NCI-H774 (cell line): ENCODE results near the gene CARD11.
"Not testable (repeated sequence)": the region's sequence is repeated elsewhere in the genome, so short reads cannot be mapped to it uniquely, and the experiment has no call there.

Experiments
- DNase-seq: peaks from one replicate; lab custom pipeline; 2025; lab: John Stamatoyannopoulos, UW

The CARD11 gene

DNA sequence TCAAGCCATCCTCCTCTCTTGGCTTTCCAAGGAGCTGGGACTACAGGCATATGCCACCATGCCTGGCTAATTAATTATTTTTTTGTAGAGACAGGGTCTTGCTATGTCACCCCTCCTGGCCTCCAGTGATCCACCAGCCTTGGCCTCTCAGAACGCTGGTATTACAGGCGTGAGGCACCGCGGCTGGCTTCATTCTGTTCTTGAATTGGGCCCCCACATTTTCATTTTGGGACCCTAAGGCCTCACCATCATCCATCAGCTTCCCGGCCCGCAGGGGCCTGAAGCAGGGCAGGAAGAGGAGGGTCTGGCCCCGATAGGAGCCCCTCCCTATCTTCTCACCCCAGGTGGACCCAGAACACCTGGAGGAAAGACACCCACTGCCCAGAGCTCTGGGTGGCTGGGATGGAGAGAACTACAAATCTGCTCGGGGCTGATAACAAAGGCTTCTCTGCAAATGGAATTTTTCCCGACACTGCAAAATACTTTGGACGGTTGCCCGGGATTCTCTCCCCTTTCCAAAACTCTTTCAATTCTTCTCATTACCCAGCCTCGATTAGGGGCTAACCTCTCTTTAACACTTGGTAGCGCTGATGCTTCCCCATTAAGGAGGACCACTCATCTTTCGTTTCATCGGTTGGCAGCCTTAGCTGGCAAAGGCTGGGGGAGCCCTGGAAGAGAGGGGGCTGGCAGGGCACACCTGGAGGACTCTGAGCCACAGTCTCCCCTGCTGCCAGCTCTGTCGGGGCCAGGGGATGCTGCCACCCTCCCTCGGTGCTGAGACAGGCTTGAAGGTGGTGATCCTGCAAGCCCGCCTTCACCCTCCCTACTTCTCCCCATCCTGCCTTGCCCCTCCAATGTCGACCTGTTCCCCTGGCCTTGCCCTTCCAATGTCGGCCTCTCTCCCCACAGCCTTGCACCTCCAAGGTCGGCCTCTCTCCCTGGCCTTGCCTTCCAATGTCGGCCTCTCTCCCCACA is 118.5 kb downstream of the CARD11 start:
- no peak for DNase-seq

DNA sequence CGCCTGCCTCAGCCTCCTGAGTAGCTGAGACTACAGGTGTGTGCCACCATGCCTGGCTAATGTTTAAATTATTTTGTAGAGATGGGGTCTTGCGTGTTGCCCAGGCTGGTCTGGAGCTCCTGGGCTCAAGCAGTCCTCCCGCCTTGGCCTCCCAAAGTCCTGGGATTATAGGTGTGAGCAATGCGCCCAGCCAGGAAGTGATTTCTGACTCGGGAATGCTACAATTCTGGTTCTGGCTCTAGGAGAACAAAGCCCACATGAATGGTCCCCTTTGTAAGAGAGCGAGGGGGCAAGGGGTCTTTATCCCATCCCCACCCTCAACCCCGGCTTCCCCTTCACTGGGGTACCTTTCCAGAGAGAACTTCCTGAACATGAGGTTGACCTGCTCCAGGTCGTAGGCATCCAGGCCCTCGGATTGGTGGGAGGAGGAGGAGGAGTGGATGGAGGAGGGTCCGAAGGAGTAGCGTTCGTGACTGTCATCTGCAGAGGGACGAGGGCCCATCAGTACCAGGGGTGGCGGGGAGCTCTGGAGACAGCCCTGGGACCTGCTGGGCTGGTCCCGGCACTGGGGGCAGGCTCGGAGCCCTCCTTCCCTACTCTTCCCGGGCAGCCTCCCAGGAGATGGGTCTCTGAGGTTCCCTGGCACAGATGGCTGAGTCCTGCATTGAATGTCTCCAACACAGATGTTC is 119.6 kb downstream of the CARD11 start:
- no peak for DNase-seq

DNA sequence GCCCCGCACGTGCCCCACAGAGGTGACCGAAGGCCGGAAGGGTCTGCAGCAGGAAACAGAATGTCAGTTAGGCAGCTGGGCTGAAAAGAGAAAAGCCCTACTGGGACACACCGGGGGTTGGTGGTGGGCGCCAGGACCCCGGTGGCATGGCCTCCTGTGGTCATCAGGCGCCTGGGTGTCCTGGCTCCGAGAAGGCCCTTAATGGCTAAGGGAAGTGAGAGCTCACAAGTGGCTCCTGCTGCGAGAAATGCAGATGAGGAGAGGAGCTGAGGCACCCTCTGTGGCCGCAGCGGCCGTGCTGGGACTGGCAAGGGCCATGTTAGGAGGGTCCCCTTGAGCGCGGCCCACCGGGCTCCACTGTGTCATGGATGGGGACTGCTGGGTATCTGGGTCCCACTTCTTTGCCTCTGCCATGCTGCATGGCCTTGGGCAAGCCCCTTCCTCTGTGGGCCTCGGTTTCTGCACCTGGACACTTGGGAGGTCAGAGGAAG is 120.3 kb downstream of the CARD11 start:
- DNase-seq = no peak

DNA sequence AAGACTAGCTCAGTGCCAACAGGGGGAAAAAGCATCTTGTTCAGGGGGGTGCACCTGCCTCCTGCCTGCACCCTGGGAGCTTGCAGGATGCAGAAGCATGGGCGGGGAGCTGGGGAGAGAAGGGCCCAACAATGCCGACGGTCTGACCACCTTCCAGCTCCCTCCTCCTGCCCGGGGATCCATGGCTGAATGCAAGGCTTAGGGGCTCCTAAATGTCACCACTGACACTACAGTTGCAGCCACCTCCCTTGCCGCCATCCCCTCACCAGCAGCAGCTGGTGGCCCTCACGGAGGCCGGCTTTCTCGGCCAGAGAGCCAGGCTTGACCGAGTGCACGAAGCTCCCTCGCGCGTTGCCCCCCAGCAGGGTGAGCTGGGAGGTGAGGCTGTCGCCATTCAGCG is 120.8 kb downstream of the CARD11 start:
- no peak for DNase-seq

DNA sequence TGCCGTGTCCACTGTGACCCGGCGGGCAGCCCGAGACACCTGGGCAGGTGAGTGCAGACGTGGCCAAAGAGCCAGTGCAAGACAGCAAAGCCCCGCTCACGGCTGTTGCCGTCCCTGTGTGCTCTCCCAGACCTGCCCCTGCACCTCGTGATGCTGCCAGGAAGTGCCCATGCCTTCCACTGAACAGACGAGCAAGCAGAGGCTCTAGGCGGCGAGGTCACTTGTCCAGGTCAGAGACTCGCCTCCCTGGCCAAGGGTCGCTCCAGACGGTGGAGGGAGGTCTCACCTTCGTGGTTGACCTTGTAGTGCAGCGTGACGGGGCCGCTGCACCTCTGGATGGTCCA is 121.3 kb downstream of the CARD11 start:
- DNase-seq = no peak

DNA sequence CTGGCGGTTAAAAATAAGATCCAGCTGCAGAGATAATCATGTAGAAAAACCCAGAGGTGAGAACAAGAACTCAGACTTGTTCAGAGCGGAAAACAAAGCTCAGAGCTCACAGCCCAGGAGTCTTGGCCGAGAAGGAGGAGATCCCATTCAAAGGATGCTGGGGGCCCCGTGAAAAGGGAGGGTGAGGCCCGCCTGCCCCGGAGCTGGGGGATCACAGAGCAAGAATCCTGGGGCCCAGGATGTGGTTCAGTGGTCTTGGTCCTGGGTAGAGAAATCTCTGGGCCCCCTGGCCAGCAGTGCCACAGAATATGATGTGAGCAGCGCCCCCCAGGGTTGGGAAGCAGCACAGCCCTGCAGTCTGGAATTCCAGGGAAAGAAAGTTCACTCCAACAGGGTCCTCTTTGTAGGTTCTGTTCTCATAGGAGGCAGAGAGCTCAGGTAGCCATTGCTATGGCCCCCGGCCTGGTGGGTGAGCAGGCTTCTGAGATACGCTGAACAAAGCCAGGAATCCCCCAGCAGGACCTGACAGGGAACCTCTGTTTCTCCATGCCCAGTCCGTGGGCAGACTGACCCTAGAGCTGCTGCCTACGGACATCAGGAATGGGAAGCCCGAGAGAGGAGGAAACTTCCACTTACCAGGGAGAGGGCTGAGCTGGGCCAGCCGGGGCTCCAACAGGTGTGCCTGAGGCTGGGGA is 121.9 kb downstream of the CARD11 start:
- no peak for DNase-seq

DNA sequence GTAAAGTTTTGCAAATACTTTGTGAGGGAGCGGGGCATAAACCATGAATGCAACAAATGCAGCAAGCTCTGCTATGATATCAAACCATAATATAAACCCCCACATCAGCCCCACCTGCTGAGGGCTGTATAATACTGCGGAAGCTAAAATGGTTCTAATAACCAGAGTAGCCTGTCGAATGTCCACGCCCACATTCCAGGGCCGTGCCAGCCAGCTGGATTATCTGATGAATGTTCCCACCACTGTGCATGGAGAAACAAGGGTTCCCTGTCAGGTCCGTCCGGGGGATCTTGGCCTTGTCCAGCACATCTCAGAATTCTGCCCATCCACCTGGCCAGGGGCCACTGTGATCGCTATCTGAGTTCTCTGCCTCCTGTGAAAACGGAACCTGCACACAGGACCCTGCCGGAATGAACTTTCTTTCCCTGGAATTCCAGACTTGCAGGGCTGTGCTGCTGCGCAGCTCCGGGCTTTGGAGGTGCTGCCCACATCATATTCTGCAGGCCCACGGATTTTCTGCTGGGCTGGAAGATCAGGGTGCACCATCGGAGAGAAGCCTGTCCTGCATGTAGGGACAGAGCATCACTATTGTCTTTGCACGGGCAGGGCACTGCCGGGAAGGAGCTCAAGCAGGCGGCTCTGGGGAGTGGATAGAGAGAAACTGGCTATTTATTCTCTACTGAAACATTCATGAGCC is 122.6 kb downstream of the CARD11 start:
- no peak for DNase-seq

DNA sequence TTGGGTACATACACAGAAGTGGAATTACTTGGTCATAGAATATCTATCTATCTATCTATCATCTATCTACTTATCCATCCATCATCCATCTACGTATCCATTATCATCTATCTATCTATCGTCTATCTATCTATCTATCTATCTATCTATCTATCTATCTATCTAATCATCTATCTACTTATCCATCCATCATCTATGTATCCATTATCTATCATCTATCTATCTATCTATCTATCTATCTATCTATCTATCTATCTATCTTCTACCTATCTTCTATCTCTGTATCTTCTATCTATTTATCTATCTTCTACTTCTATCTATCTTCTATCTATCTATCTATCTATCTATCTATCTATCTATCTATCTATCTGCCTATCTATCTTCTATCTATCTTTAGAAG is 123.2 kb downstream of the CARD11 start:
- DNase-seq = not testable (repeated sequence)

DNA sequence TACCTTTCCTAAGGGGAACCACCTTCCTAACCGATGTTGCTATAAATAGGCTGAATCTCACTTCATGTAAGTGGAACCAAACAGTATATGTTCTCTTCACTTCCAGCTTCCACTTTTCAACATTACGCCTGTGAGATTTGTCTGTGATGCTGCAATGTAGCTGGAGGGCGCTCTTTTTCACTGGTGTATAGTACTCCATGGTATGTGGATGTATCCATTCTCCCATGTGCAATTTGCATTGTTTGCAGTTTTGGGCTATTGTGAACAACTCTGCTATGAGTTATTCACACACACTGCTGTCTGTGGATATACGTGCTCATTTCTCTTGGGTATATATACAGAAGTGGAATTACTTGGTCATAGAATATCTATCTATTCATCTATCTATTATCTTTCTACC is 123.6 kb downstream of the CARD11 start:
- DNase-seq = no peak

DNA sequence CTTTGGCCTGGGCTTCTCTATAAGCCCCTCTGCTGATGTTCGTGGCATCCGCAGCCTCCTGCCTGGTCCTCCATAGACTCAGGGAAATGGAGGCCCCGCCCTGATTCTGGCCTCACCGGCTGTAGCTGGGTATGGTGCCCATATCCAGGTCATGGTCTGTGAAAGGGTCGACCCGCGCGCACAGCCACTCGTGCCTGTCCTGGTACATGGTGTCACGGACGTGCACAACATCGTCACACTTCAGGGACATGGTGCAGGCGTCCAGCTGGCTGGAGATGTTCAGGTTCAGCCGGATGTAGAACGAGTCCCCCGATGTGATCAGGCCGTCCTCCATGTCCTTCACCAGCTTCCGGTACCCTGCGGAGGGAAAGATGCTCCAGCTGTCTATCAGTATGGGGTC is 124.4 kb downstream of the CARD11 start:
- no peak for DNase-seq

DNA sequence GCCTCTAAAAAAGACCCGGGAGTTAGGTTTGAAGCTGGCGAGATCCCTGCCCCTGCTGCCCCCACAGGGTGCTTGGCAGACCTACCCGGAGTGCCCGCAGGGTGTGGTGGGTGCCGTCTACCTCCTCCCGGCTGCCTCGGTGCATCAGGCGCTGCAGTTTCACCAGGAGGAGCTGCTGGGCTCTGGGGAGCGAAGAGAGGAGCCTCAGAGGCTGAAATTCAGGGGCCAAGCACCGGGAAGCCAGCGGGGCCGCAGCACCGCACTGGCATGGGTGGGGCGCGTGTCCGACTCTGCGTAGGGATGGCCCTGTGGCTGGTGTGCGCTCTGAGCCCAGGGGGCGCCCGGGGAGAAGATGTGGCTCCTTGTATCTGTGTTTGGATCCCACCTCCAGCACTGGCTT is 125.3 kb downstream of the CARD11 start:
- no peak for DNase-seq

DNA sequence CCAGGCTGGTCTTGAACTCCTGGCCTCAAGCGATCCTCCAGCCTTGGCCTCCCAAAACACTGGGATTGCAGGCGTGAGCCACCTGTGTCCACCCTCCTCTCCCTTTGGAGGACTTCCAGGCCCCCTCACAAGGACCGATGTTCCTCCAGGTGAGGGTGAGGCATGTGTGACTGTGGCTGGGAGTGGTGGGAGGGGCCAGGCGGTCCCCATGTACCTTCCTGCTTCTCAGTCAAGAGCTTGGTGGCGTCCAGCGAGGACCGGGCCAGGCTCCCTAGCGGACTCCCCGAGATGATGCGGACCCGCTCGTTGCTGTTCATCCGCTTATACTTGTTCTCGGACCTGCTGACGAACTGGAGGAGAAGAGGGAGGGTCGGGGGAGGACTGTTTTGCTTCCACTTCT is 128.6 kb downstream of the CARD11 start:
- no peak for DNase-seq

DNA sequence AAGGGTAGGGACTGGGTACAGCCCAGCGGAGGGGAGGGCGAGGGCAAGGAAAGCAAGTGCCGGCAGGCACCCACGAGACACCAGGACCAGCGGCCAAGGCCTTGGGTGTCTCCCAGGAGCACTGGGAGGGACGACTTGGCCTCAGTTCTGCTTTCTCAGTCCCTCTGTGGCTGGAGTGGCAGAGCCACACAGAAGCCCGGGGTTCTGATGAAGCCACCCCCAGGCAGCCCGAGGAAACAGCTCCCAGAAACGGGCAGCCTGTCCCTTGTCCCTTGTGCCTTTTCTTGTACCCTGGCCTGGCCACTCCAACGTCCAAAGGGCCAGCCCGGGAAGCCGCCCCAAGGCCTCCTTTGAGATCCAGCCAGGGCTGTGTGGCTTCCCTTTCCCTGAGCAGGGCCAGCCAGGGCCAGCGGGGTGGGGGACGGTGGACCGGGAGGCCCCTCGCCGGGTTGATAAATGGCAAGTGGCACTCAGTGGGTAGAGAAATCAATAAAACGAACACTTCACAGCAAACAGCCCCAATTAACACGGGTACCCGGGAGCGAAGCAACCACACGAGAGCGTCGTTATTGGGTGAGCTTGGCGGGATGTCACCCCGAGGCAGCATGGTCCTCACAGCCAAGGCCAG is 129.8 kb downstream of the CARD11 start:
- no peak for DNase-seq

DNA sequence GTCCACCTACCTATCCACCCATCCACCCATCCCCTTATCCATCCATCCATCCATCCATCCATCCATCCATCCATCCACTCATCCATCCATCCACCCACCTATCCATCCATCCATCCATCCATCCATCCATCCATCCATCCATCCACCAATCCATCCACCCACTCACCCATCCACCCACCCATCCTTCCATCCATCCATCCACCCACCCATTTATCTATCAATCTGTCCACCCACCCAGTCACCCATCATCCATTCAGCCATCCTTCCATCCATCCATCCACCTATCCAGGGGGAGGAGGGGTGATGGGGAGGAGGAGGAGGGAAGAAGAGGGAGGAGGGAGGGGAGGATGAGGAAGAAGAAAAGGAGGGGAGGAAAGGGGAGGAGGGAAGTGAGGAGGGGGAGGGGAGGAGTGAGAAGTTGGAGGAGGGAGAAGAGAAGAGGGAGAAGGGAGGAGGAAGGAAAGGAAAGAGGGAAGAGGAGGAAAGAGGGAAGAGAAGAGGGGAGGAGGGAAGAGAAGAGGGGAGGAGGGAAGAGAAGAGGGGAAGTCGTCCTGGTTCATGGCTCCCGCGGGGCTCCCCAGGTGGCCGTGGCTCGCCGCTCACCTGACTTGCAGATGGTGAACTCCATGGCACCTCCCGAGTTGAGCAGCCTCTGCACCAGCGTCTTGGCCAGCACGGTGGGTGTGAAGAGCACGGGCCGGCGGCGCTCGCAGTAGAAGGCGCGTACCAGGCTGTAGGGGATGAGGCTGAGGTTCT is 130.8 kb downstream of the CARD11 start:
- DNase-seq = no peak

DNA sequence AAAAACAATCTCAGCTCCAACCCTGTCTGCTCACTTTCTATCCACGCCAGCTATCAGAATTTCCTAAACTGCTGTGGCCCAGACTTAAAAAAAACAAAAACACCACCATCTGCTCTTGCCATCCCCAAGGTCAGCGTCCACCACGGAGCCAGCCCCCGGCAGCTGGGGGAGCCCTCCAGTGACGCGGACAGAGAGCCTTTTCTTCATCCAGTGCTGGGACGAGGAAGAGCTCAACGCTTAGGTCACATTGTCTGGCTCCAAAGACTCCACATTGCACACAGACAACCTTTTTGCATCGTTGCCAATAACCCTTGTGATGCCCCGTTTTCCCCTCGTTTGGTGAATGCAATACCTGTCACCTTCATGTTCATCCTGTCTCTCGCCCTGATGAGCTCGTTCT is 132.2 kb downstream of the CARD11 start:
- no peak for DNase-seq

DNA sequence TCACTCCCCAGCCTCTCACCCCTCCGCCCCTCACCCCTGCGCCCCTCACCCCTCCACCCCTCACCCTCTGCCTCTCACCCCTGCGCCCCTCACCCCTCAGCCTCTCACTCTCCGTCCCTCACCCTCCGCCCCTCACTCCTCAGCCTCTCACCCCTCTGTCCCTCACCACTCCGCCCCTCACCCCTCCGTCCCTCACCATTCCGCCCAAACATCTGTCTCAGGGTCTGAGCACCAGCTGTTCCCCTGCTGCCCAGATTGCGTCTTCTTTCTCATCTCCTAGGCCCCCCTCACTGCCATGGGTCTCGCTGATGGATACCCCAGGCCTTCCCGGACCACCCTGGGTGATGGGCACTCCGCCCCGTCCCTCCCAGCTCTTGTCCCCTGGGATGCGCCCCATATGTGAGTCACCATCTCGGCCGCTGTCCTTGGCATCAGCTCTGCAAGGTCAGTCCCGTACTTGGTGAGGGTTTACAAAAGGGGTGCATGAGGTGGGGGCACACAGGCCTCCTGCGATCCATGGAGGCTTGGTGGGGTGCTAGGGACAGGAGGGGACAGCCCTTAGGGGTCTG is 134.1 kb downstream of the CARD11 start:
- no peak for DNase-seq

DNA sequence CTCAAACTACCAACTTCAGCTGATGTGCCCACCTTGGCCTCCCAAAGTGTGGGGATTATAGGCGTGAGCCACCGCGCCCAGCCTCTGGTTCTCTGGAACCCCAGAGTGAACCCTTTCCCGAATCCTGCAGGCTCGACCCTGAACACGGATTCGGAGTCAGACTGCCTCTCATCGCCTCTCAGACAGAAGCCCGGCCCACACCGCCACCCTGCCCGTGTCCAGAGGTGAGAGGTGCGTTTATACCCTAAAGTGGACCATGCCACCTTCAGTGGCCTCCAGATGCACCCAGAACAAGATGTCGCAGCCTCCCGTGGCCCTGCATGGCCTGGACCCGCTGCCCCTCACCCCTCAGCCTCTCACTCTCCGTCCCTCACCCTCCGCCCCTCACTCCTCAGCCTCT is 134.6 kb downstream of the CARD11 start:
- DNase-seq = no peak

DNA sequence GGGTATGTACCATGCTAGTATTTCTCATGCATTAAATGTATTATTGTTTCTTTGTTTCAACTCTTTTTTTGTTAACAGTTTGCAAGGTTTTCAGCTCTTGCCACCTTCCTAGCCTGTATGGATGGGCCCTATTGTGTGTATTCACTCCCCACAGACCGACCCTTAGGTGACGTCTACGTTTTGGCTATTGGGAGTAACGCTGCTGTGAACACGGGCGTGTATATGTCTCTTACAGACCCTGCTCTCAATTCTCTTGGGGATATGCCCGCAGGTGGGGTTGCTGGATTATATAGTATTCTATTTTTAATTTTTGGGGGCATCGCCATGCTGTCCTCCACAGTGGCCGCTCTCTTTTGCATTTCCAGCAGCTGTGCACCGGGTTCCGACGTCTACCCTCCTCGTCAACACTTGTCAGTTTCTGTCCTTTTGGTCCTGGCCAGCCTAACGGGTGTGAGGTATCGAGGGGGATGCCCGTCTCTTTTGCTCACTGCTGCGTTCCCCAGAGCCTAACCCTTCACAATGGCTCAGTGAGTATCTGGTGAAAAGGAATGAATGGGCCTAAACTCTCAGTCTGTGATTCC is 135.5 kb downstream of the CARD11 start:
- no peak for DNase-seq

DNA sequence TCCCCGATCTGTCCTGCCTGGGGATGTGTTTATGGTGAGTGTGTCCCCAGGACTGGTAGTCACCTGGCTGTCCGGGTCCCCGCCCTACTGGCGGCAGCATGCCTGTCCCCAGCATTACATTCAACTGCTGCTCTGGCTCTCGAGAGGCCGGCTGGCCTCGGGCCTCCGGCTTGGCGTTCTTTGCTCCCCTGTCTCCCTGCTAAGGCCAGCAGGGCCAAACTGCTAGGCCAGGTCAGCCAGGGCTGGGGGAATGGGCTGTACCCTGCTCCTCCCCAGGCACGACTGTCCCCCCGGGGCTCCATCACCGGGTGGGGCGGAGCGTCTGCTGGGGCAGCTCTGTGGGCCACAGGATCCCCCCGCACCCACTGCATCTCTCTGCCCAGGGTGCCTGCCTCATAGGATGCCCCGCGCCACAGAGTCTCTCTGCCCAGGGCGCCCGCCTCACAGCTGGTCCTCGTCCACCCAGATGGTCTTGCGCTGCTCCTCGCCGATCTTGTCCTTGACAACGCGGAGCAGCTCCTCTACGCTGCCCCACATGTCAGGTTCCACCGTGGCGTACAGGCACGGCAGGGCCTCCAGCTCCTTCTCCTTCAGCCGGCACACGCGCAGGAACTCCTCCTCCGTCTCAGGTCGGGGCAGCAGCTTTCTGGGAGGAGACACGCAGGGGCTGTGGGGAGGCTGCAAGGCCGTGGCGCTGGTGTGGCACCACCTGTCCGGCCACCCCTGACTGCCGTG is 137.3 kb downstream of the CARD11 start:
- DNase-seq = no peak
